ENCODE measurements around the gene CLEC16A. TPM values are rescaled to one million over a fixed set of nuclear protein-coding genes. Genes with fewer than 3 reads are reported as not detected.

CLEC16A gene
- total RNA-seq, 4 donors from 2014 or later = 24.5 to 33.0 (median 29.3) TPM

DNA sequence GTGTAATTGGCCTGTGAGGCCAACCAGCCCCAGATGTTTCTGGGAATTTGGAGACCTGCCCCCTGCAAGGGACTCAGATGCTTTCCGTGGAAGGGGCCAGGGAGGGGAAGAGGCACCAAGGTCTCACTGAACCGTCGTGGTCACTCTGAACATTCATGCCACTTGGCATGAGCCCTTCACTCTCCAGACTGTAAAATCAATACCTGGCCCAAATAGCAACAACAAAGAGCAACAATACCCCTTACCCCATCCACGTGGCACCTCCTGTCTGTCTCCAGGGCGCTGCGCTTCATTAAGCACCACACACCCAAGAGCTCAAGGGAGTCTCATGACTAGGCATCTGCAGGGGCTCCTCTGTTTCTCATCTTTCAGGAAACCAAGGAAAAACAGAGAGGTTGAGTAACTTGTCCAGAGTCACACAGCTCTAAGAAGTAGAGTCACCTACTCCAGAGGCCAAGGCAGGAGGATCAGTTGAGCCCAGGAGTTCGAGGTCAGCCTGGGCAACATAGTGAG is 258.8 kb downstream of the CLEC16A start:
- Histone ChIP-seq H3K36me3 (no peaks in the 10 kb centered on the region), H3K27me3 (no peaks in the 10 kb centered on the region), H3K4me3 (no peak overlapping the region), H3K27ac (no peak overlapping the region), H3K9me3 (no peaks in the 10 kb centered on the region), H3K4me1 (no peaks in the 10 kb centered on the region)
- TF ChIP-seq, protein P1, sequence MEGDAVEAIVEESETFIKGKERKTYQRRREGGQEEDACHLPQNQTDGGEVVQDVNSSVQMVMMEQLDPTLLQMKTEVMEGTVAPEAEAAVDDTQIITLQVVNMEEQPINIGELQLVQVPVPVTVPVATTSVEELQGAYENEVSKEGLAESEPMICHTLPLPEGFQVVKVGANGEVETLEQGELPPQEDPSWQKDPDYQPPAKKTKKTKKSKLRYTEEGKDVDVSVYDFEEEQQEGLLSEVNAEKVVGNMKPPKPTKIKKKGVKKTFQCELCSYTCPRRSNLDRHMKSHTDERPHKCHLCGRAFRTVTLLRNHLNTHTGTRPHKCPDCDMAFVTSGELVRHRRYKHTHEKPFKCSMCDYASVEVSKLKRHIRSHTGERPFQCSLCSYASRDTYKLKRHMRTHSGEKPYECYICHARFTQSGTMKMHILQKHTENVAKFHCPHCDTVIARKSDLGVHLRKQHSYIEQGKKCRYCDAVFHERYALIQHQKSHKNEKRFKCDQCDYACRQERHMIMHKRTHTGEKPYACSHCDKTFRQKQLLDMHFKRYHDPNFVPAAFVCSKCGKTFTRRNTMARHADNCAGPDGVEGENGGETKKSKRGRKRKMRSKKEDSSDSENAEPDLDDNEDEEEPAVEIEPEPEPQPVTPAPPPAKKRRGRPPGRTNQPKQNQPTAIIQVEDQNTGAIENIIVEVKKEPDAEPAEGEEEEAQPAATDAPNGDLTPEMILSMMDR (IDR thresholded peaks at IDR 0.05 in 4 of 5, conservative IDR thresholded peaks at IDR 0.05 in 1 of 5) = no peak
- no peak for TF ChIP-seq POLR2A (IDR thresholded peaks at IDR 0.05)
- ATAC-seq = no peak
- intact Hi-C loops (cut with DNase I; ENCODE audit: low total_unique reads) = no loop called here
- in situ Hi-C loops (cut with MboI; ENCODE audit: low sequenced_read_pairs in 4 of 4) = no loop called here
- DNase-seq = no peak

DNA sequence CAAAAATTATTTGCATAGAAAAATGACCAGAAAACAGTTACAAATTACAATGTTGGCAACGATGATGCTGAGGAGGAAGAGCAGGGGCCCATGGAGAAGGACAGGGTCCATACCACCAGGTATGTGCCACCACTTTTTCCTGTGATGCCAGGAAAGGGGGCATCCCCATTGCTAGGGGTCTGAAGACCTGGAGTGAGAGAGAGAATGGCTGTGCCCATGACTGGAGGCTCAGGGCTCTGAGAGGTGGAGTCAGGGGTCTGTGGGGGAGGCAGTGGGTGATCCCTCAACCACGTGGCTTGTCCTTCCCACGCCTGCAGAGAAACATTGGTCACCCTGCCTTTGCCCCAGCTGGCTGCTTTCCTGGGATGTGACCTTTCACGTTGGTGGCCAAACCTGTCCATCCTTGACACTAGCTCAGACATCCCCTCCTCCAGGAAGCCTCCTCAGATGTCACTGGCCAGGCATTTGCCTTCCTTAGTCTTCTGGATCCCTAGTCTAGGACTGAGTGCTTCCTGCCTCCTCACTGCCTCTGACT is 260.2 kb downstream of the CLEC16A start:
- no peak overlapping the region for H3K27ac ChIP-seq
- H3K36me3 ChIP-seq = no peaks in the 10 kb centered on the region
- in situ Hi-C loops (cut with MboI; ENCODE audit: low sequenced_read_pairs in 4 of 4) (no loop called here), intact Hi-C loops (cut with DNase I; ENCODE audit: low total_unique reads) (no loop called here)
- H3K9me3 ChIP-seq = no peaks in the 10 kb centered on the region
- TF ChIP-seq, protein P1 (IDR thresholded peaks at IDR 0.05 in 4 of 5, conservative IDR thresholded peaks at IDR 0.05 in 1 of 5) = no peak
- TF ChIP-seq POLR2A (IDR thresholded peaks at IDR 0.05) = no peak
- DNase-seq = no peak
- H3K27me3 ChIP-seq = no peaks in the 10 kb centered on the region
- no peaks in the 10 kb centered on the region for H3K4me1 ChIP-seq
- no peak overlapping the region for H3K4me3 ChIP-seq
- ATAC-seq = no peak

DNA sequence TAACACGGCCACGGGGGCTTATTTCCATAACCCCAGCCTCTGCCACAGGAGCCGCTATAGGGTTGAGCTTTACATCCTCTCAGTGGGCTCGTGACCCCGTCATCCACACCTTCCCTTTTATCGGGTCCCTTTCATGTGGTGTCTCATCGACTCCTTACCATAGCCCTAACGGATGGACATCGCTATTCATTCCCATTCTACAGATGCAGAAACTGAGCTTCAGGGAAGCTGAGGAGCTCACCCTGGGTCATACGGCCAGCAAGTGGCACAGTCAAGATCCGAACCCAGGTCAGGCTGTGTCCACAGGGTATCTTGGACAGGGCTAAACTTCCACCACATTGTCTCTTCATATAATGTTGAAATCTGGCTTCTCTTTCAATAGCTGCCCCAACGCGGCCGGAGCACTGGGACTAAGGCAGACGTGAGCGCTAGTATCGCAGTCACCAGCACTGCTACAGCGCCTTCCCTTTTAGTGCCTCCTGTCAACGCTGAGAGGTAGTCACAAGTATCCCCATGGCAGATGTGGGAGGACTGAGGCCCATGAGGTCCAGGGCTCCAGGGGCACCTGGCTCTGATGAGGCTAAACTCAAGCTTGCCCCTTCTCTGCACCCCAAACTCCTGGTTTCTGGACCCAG is 260.8 kb downstream of the CLEC16A start:
- Histone ChIP-seq H3K9me3 (no peaks in the 10 kb centered on the region), H3K4me1 (no peaks in the 10 kb centered on the region), H3K36me3 (no peaks in the 10 kb centered on the region), H3K27ac (no peak overlapping the region), H3K27me3 (no peaks in the 10 kb centered on the region), H3K4me3 (no peak overlapping the region)
- DNase-seq (no peak), ATAC-seq (no peak)
- intact Hi-C loops (cut with DNase I; ENCODE audit: low total_unique reads) (no loop called here), in situ Hi-C loops (cut with MboI; ENCODE audit: low sequenced_read_pairs in 4 of 4) (no loop called here)
- no peak for TF ChIP-seq POLR2A (IDR thresholded peaks at IDR 0.05)
- TF ChIP-seq, protein P1 (IDR thresholded peaks at IDR 0.05 in 4 of 5, conservative IDR thresholded peaks at IDR 0.05 in 1 of 5) = no peak

DNA sequence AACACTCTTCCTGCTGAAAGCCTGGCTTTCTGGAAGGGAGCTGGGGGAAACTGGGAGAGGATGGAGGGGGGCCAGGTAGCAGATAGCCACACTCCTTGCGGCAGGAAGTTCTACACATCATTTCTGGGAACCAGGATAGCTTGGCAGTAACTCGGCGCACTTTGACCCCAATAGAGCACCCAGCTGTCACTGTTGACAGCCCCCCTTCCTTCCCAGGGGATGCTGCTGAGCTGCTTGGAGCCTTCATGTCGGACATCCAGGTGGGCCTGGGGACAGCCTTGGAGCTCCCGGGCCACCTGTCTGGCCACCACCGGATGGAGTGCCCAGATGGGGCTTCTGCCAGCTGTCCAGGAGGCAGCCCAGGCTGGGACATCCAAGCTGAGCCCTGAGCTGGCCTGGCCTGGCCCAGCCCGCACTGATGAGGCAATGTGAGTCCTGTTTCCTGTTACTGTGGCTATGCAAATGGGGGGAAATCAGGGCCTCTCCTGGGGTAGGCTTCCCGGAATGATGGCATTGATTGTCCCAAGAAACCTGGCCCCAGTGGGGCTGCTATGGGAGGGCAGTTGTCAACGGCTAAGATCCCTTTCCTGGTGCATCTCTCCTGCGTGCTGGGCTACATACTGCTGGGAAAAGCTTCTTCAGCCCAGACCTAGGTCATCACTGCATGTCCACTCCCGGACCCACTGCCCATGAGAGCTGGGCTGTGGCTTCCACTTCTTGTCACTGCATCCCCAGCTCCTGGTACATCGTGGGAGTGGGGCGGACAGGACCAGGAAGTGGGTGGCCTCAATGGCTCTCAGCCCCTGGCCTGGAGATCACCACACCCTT is 261.6 kb downstream of the CLEC16A start:
- H3K27me3 ChIP-seq = no peaks in the 10 kb centered on the region
- no peak for TF ChIP-seq POLR2A (IDR thresholded peaks at IDR 0.05)
- TF ChIP-seq, protein P1 (IDR thresholded peaks at IDR 0.05 in 4 of 5, conservative IDR thresholded peaks at IDR 0.05 in 1 of 5) = no peak
- no peaks in the 10 kb centered on the region for H3K4me1 ChIP-seq
- no peaks in the 10 kb centered on the region for H3K9me3 ChIP-seq
- no peak overlapping the region for H3K4me3 ChIP-seq
- DNase-seq (no peak), ATAC-seq (peak; percentile 28 to 29)
- in situ Hi-C loops (cut with MboI; ENCODE audit: low sequenced_read_pairs in 4 of 4) = no loop called here
- H3K27ac ChIP-seq = no peak overlapping the region
- intact Hi-C loops (cut with DNase I; ENCODE audit: low total_unique reads) = no loop called here
- H3K36me3 ChIP-seq = no peaks in the 10 kb centered on the region
